Measurements from ENCODE around the gene TANGO6. TPM values are rescaled to one million over a fixed set of nuclear protein-coding genes. Genes with fewer than 3 reads are reported as not detected.

The TANGO6 gene
- total RNA-seq, 2 experiments from 2014 or later, result 22.7 to 22.8 TPM

DNA sequence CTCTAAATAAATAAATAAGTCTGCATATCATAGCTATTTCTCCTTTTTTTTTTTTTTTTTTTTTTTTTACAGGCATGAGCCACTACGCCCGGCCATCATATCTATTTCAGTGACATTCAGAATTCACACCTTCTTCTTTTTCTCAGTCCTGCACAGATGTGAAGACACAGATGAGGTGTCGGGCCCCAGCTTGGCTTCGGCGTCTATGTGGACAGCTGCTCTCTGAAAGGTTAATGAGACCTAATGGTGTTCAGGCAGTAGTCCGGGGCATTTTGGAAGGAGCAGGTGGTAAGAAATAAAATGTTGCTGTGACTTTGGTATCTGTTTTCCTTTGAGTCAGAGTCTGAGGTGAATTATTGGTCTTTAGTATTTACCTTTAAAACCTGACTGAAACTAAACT lies 23.6 kb downstream of the TANGO6 start:
- TF ChIP-seq, protein P1, sequence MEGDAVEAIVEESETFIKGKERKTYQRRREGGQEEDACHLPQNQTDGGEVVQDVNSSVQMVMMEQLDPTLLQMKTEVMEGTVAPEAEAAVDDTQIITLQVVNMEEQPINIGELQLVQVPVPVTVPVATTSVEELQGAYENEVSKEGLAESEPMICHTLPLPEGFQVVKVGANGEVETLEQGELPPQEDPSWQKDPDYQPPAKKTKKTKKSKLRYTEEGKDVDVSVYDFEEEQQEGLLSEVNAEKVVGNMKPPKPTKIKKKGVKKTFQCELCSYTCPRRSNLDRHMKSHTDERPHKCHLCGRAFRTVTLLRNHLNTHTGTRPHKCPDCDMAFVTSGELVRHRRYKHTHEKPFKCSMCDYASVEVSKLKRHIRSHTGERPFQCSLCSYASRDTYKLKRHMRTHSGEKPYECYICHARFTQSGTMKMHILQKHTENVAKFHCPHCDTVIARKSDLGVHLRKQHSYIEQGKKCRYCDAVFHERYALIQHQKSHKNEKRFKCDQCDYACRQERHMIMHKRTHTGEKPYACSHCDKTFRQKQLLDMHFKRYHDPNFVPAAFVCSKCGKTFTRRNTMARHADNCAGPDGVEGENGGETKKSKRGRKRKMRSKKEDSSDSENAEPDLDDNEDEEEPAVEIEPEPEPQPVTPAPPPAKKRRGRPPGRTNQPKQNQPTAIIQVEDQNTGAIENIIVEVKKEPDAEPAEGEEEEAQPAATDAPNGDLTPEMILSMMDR (conservative IDR thresholded peaks at IDR 0.05; ENCODE audit: low read length), result no peak
- TF ChIP-seq EZH2phosphoT487 (IDR thresholded peaks at IDR 0.05; ENCODE audit: borderline replicate concordance, low read depth, low read length), result no peak
- no peaks in the 10 kb centered on the region for H3K9me3 ChIP-seq (ENCODE audit: low read length)
- H3K4me2 ChIP-seq (ENCODE audit: low read length), result no peak overlapping the region
- H2AFZ ChIP-seq (ENCODE audit: low read length), result no peak overlapping the region
- no TSS peak for BruUV-seq (replicated peaks)
- no peaks in the 10 kb centered on the region for H3K9me2 ChIP-seq (ENCODE audit: insufficient read depth, low read length)
- ChIA-PET POLR2A (interaction anchor here (0.5 to 0.6 kb wide), 2 partner anchors 93 to 147 kb away, joined by 3 to 6 read pairs; no protein-coding TSS in a partner anchor), CTCF (ENCODE audit: unreplicated experiment) (no interaction called here)
- intact Hi-C loops (cut with micrococcal nuclease; ENCODE audit: unreplicated experiment), result no loop called here
- H3K79me2 ChIP-seq (ENCODE audit: insufficient read depth, low read depth, low read length), result no peaks in the 10 kb centered on the region
- no peak for DNase-seq (ENCODE audit: low spot score)
- H4K20me1 ChIP-seq (ENCODE audit: insufficient read depth, low read length), result no peaks in the 10 kb centered on the region
- no peaks in the 10 kb centered on the region for H3K4me1 ChIP-seq (ENCODE audit: insufficient read depth, low read length, poor library complexity, severe bottlenecking)
- H3K27ac ChIP-seq (ENCODE audit: low read depth, low read length, poor library complexity, severe bottlenecking), result no peak overlapping the region
- peaks cover 24% of the 10 kb centered on the region for H3K36me3 ChIP-seq (ENCODE audit: insufficient read depth, low read length)
- no peak overlapping the region for H3K4me3 ChIP-seq (ENCODE audit: low read depth, low read length, poor library complexity, severe bottlenecking)

DNA sequence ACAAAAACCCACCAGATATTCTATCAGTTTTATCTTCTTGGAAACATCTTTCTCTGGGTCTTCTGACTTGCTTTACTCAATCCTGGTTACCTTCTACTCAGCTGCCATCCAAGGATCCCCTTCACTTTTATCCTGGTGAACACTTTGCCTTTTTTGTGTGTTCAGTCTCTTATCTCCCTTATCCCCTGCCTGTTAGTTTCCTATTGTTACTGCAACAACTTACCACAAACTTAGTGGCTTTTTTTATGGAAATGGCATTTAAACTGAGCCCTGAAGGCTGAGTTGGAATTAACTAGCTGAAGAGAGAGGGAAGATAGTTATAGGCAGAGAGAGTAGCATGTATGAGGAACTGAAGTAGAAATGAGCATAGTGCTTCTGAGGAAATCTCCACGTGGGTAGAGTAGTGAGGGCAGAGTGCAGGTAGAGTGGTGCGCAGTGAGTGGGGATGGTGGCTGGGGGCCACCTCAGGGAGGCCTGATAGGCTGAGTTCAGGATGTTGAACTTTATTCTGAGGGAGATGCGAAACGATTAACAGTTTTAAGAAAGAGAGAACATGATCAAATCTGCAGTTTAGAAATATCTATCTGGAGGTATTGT lies 26.3 kb downstream of the TANGO6 start:
- no TSS peak for BruUV-seq (replicated peaks)
- TF ChIP-seq EZH2phosphoT487 (IDR thresholded peaks at IDR 0.05; ENCODE audit: borderline replicate concordance, low read depth, low read length), result no peak
- TF ChIP-seq, protein P1 (conservative IDR thresholded peaks at IDR 0.05; ENCODE audit: low read length), result no peak
- Histone ChIP-seq H3K4me3 (ENCODE audit: low read depth, low read length, poor library complexity, severe bottlenecking) (no peak overlapping the region), H3K79me2 (ENCODE audit: insufficient read depth, low read depth, low read length) (no peaks in the 10 kb centered on the region), H3K27ac (ENCODE audit: low read depth, low read length, poor library complexity, severe bottlenecking) (no peak overlapping the region), H3K36me3 (ENCODE audit: insufficient read depth, low read length) (peaks cover 19% of the 10 kb centered on the region), H3K9me2 (ENCODE audit: insufficient read depth, low read length) (no peaks in the 10 kb centered on the region), H3K4me2 (ENCODE audit: low read length) (no peak overlapping the region), H3K9me3 (ENCODE audit: low read length) (no peaks in the 10 kb centered on the region), H4K20me1 (ENCODE audit: insufficient read depth, low read length) (no peaks in the 10 kb centered on the region), H3K4me1 (ENCODE audit: insufficient read depth, low read length, poor library complexity, severe bottlenecking) (no peaks in the 10 kb centered on the region), H2AFZ (ENCODE audit: low read length) (no peak overlapping the region)
- CTCF ChIA-PET (ENCODE audit: unreplicated experiment), result no interaction called here
- POLR2A ChIA-PET, result interaction anchor here (0.7 kb wide), 1 partner anchor 1488 kb away, joined by 3 read pairs; no protein-coding TSS in a partner anchor
- DNase-seq (ENCODE audit: low spot score), result no peak
- intact Hi-C loops (cut with micrococcal nuclease; ENCODE audit: unreplicated experiment), result no loop called here
